ENCODE data around the gene INPP4B. TPM values are rescaled to one million over a fixed set of nuclear protein-coding genes. Genes with fewer than 3 reads are reported as not detected.
"Not testable (repeated sequence)": the region's sequence is repeated elsewhere in the genome, so short reads cannot be mapped to it uniquely, and the experiment has no call there.

The INPP4B gene
- polyA plus RNA-seq, 3 donors from 2014 or later = 0.81 to 6.3 (median 6.2) TPM

- peaks cover 0 to 2% (median 0%) of the 10 kb centered on the region in 6 donors for H3K9me3 Mint-ChIP-seq
- H3K27ac Mint-ChIP-seq = no peak overlapping the region
- peaks cover 0 to 6% (median 0%) of the 10 kb centered on the region in 3 donors for H3K27me3 Mint-ChIP-seq (ENCODE audit: low read depth in 3 of 3)
- peaks cover 26 to 47% of the 10 kb centered on the region in 2 donors for H3K4me1 Mint-ChIP-seq
- peak overlapping the region in 1 of 5 donors; percentile 38 for H3K4me3 Mint-ChIP-seq
- no peak for DNase-seq
- no peaks in the 10 kb centered on the region for H3K36me3 Mint-ChIP-seq
Measured at GRCh38 chr4:142402900-142403299, 443.2 kb downstream of the INPP4B start.

- H3K9me3 Mint-ChIP-seq = peaks cover 0 to 2% (median 0%) of the 10 kb centered on the region in 6 donors
- peaks cover 21 to 41% of the 10 kb centered on the region in 2 donors for H3K4me1 Mint-ChIP-seq
- no peaks in the 10 kb centered on the region for H3K36me3 Mint-ChIP-seq
- peaks cover 0 to 7% (median 0%) of the 10 kb centered on the region in 3 donors for H3K27me3 Mint-ChIP-seq (ENCODE audit: low read depth in 3 of 3)
- H3K27ac Mint-ChIP-seq = no peak overlapping the region
- peak overlapping the region in 1 of 5 donors; percentile 0 for H3K4me3 Mint-ChIP-seq
- DNase-seq = no peak
Measured at GRCh38 chr4:142402156-142402555, 443.9 kb downstream of the INPP4B start.

- H3K4me3 Mint-ChIP-seq; H3K4me1 Mint-ChIP-seq; H3K27ac Mint-ChIP-seq; H3K27me3 Mint-ChIP-seq (ENCODE audit: low read depth in 3 of 3); H3K36me3 Mint-ChIP-seq; DNase-seq; H3K9me3 Mint-ChIP-seq: not testable (repeated sequence)
Measured at GRCh38 chr4:142397364-142397991, 448.6 kb downstream of the INPP4B start.

DNA sequence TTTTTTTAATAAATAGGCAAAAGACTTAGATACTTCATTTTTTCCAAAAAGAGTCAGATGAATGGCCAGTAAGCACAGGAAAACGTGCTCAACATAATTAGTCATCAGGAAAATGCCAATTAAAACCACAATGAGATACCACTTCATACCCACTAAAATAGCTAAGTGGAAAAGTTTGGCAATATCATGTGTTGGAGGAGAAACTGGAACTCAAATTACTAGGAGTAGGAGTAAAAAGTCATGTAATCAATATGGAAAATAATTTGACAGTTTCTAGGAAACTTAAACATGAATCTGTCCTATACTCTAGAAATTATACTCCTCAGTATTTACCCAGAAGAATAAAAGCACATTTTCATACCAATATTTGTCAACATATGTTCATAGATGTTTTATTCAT, 449.8 kb downstream of the INPP4B start:
- H3K27ac Mint-ChIP-seq = no peak overlapping the region
- H3K4me3 Mint-ChIP-seq = no peak overlapping the region
- H3K9me3 Mint-ChIP-seq = peaks cover 0 to 6% (median under 1%) of the 10 kb centered on the region in 6 donors
- H3K27me3 Mint-ChIP-seq (ENCODE audit: low read depth in 3 of 3) = peaks cover 0 to 4% (median 0%) of the 10 kb centered on the region in 3 donors
- no peaks in the 10 kb centered on the region for H3K36me3 Mint-ChIP-seq
- H3K4me1 Mint-ChIP-seq = no peaks in the 10 kb centered on the region
- no peak for DNase-seq

GRCh38 chr4:142393127-142393526, 453.0 kb downstream of the INPP4B start:
- H3K36me3 Mint-ChIP-seq = peaks cover 0 to 3% (median 0%) of the 10 kb centered on the region in 3 donors
- no peak for DNase-seq
- no peak overlapping the region for H3K27ac Mint-ChIP-seq
- H3K9me3 Mint-ChIP-seq = peaks cover 0 to 18% (median 2%) of the 10 kb centered on the region in 6 donors
- peaks cover 0 to 1% (median 0%) of the 10 kb centered on the region in 3 donors for H3K27me3 Mint-ChIP-seq (ENCODE audit: low read depth in 3 of 3)
- no peak overlapping the region for H3K4me3 Mint-ChIP-seq
- H3K4me1 Mint-ChIP-seq = no peaks in the 10 kb centered on the region

- DNase-seq = no peak
- Mint-ChIP-seq H3K9me3 (peaks cover 0 to 12% (median 0%) of the 10 kb centered on the region in 6 donors), H3K27me3 (ENCODE audit: low read depth in 3 of 3) (peaks cover 0 to 2% (median 0%) of the 10 kb centered on the region in 3 donors), H3K36me3 (peaks cover 0 to 3% (median 0%) of the 10 kb centered on the region in 3 donors), H3K4me3 (no peak overlapping the region), H3K27ac (no peak overlapping the region), H3K4me1 (no peaks in the 10 kb centered on the region)
Measured at GRCh38 chr4:142386856-142387255, 459.2 kb downstream of the INPP4B start.

- peaks cover 0 to 3% (median 0%) of the 10 kb centered on the region in 3 donors for H3K36me3 Mint-ChIP-seq
- no peak overlapping the region for H3K4me3 Mint-ChIP-seq
- no peak overlapping the region for H3K27ac Mint-ChIP-seq
- no peaks in the 10 kb centered on the region for H3K4me1 Mint-ChIP-seq
- DNase-seq = no peak
- peaks cover 0 to 2% (median 0%) of the 10 kb centered on the region in 3 donors for H3K27me3 Mint-ChIP-seq (ENCODE audit: low read depth in 3 of 3)
- peaks cover 0 to 12% (median 0%) of the 10 kb centered on the region in 6 donors for H3K9me3 Mint-ChIP-seq
Measured at GRCh38 chr4:142386449-142386848, 459.7 kb downstream of the INPP4B start.

GRCh38 chr4:142383800-142384470, 462.2 kb downstream of the INPP4B start:
- Mint-ChIP-seq H3K4me3 (no peak overlapping the region), H3K36me3 (no peaks in the 10 kb centered on the region), H3K4me1 (no peaks in the 10 kb centered on the region), H3K27ac (no peak overlapping the region), H3K27me3 (ENCODE audit: low read depth in 3 of 3) (peaks cover 0 to 2% (median 0%) of the 10 kb centered on the region in 3 donors), H3K9me3 (peaks cover 0 to 6% (median 0%) of the 10 kb centered on the region in 6 donors)
- no peak for DNase-seq

- H3K4me3 Mint-ChIP-seq = no peak overlapping the region
- DNase-seq = no peak
- no peaks in the 10 kb centered on the region for H3K4me1 Mint-ChIP-seq
- no peaks in the 10 kb centered on the region for H3K36me3 Mint-ChIP-seq
- peaks cover 0 to 3% (median 0%) of the 10 kb centered on the region in 6 donors for H3K9me3 Mint-ChIP-seq
- H3K27me3 Mint-ChIP-seq (ENCODE audit: low read depth in 3 of 3) = peaks cover 0 to 2% (median 0%) of the 10 kb centered on the region in 3 donors
- H3K27ac Mint-ChIP-seq = no peak overlapping the region
Measured at GRCh38 chr4:142383354-142383753, 462.7 kb downstream of the INPP4B start.

- H3K4me1 Mint-ChIP-seq = no peaks in the 10 kb centered on the region
- H3K4me3 Mint-ChIP-seq = no peak overlapping the region
- H3K36me3 Mint-ChIP-seq = no peaks in the 10 kb centered on the region
- peaks cover 0 to under 1% (median 0%) of the 10 kb centered on the region in 6 donors for H3K9me3 Mint-ChIP-seq
- no peak overlapping the region for H3K27ac Mint-ChIP-seq
- no peak for DNase-seq
- H3K27me3 Mint-ChIP-seq (ENCODE audit: low read depth in 3 of 3) = peaks cover 0 to under 1% (median 0%) of the 10 kb centered on the region in 3 donors
Measured at GRCh38 chr4:142380052-142380602, 466.0 kb downstream of the INPP4B start.

DNA sequence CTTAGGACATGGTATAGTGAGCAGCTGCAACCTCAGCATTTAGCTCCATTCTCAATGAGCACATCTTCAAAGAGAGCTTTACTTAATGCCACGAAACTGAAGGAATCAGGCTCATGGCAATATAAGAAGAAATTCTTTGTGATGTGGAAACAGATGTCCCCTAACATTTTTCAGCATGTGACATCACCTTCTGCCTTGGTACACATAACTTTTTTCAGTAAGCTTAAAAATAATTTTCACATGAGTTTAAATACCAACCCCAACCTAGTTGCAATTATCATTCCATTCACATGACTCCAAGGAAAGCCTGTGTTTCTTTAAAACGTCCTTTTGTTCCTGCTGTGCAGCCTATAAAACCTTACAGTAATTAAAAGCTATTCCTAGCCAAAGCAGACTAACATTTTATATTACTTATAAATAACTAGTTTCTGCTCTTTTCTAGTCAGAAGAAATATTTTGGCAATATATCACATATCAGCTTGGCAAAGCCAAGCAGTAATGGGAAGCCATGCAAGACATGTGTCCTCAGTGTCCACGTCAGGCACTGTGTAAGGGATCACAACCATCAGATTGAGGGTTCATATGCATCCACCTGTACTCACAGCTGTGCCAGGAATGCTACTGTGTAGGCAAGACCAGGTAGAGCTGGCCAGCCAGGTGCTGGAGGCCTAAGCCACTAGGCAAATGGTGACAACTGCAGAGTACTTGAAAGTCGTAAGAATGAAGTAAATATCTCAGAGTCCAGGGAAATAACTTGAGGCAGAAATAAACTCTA, 466.6 kb downstream of the INPP4B start:
- peaks cover 0 to 1% (median 0%) of the 10 kb centered on the region in 6 donors for H3K9me3 Mint-ChIP-seq
- DNase-seq = no peak
- H3K27ac Mint-ChIP-seq = no peak overlapping the region
- no peaks in the 10 kb centered on the region for H3K36me3 Mint-ChIP-seq
- H3K4me3 Mint-ChIP-seq = no peak overlapping the region
- H3K27me3 Mint-ChIP-seq (ENCODE audit: low read depth in 3 of 3) = no peaks in the 10 kb centered on the region
- H3K4me1 Mint-ChIP-seq = no peaks in the 10 kb centered on the region

DNA sequence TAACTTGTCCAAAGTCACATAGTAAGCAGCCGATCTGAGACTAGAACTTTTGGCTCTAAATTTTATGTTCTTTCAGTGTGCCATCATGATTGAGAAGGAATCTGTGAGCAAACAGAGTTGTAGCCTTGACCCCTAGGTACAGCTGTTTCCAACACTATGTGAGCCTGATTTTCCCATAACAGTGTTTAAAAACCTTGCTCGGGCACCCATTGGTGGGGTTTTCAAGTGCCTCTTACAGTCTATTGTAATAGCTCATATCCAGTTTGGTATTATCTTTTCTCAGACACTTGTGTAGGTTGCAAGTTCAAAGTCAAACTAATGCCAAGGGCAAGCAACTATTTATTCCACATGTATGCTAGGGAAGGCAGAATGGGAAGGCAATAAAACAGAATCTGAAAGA, 467.9 kb downstream of the INPP4B start:
- H3K4me1 Mint-ChIP-seq = no peaks in the 10 kb centered on the region
- DNase-seq = no peak
- H3K36me3 Mint-ChIP-seq = no peaks in the 10 kb centered on the region
- H3K4me3 Mint-ChIP-seq = no peak overlapping the region
- no peak overlapping the region for H3K27ac Mint-ChIP-seq
- H3K9me3 Mint-ChIP-seq = peaks cover 0 to 1% (median 0%) of the 10 kb centered on the region in 6 donors
- H3K27me3 Mint-ChIP-seq (ENCODE audit: low read depth in 3 of 3) = no peaks in the 10 kb centered on the region

- no peaks in the 10 kb centered on the region for H3K27me3 Mint-ChIP-seq (ENCODE audit: low read depth in 3 of 3)
- peaks cover 0 to 1% (median 0%) of the 10 kb centered on the region in 6 donors for H3K9me3 Mint-ChIP-seq
- no peak overlapping the region for H3K27ac Mint-ChIP-seq
- no peaks in the 10 kb centered on the region for H3K36me3 Mint-ChIP-seq
- no peak overlapping the region for H3K4me3 Mint-ChIP-seq
- H3K4me1 Mint-ChIP-seq = no peaks in the 10 kb centered on the region
- no peak for DNase-seq
Measured at GRCh38 chr4:142377342-142378091, 468.6 kb downstream of the INPP4B start.

Data from immature natural killer cell (primary cell).